Breast epithelium (tissue), 3 donors: ENCODE measurements around the gene PHACTR3.

Experiments used
- CTCF ChIP-seq, 3 donors: fragments of 450-650 bp; IDR thresholded peaks; one replicate each; pipeline ENCODE4 v1.5.1; 2016 to 2017; ENCODE audit warnings: antibody characterized with exemption in 3 of 3, mild to moderate bottlenecking in 3 of 3, moderate library complexity in 3 of 3
- POLR2A ChIP-seq: fragments of 450-650 bp; IDR thresholded peaks from one replicate; pipeline ENCODE4 v1.6.1; 2016; ENCODE audit warnings: antibody characterized with exemption, mild to moderate bottlenecking, moderate library complexity

- TF ChIP-seq POLR2A: no peak
- no peak for TF ChIP-seq CTCF (IDR thresholded peaks at IDR 0.05)
These were observed 26.2 kb downstream of the PHACTR3 start for GRCh38 chr20:59630526-59630925.
